ENCODE results near the gene TCP10L.
A peak's percentile ranks its signal among the peaks of the same experiment; 100 is the strongest.

TCP10L gene

DNA sequence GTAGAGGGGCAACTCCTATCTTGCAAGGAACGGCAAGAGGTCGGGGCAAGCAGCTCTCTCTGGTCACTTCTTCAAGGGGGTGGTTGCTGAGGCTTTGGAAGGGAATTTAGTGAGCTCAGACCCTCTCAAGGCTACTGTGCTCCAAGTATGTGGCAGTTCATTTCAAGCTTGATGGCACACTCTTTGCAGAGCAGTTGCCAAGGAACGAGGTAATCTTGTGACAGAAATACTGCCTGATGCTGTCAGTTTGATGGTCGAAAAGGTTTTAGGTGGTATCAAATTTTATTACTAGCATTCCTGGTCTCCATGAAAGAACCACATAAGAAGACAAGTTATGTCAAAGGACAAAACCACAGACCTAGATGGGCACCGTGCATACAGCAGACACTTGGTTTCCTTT lies 13.8 kb upstream of the TCP10L start:
- ChIA-PET CTCF (interaction anchor here (0.5 to 5.3 kb wide), 8 partner anchors 10 to 240 kb away, joined by 3 to 209 read pairs (median 4); partner anchors contain the start of gene CFAP298), POLR2A (interaction anchor here (1.4 kb wide), 1 partner anchor 13 kb away, joined by 5 read pairs; the partner anchor contains the start of gene CFAP298)
- H3K4me1 ChIP-seq (ENCODE audit: control insufficient read depth, insufficient read depth, low read length), result no peaks in the 10 kb centered on the region
- no peak overlapping the region for H3K4me3 ChIP-seq (ENCODE audit: low read depth, low read length)
- TF ChIP-seq GLIS1 (tag by site-specific recombination; IDR thresholded peaks at IDR 0.05), result 0 out of 2 replicates have a peak, but pooled peaks have one; percentile 11
- TF ChIP-seq ZSCAN16 (tag by site-specific recombination; IDR thresholded peaks at IDR 0.05), result no peak
- TF ChIP-seq ZNF366 (tag by site-specific recombination; conservative IDR thresholded peaks at IDR 0.05), result peak; percentile 50
- TF ChIP-seq GLI2 (tag by site-specific recombination; IDR thresholded peaks at IDR 0.05; ENCODE audit: borderline replicate concordance, low read depth), result no peak
- peak; percentile 77; the same call in 1 of the 2 replicates for TF ChIP-seq FEZF1 (tag by site-specific recombination; IDR thresholded peaks at IDR 0.05)
- TF ChIP-seq, protein P1, sequence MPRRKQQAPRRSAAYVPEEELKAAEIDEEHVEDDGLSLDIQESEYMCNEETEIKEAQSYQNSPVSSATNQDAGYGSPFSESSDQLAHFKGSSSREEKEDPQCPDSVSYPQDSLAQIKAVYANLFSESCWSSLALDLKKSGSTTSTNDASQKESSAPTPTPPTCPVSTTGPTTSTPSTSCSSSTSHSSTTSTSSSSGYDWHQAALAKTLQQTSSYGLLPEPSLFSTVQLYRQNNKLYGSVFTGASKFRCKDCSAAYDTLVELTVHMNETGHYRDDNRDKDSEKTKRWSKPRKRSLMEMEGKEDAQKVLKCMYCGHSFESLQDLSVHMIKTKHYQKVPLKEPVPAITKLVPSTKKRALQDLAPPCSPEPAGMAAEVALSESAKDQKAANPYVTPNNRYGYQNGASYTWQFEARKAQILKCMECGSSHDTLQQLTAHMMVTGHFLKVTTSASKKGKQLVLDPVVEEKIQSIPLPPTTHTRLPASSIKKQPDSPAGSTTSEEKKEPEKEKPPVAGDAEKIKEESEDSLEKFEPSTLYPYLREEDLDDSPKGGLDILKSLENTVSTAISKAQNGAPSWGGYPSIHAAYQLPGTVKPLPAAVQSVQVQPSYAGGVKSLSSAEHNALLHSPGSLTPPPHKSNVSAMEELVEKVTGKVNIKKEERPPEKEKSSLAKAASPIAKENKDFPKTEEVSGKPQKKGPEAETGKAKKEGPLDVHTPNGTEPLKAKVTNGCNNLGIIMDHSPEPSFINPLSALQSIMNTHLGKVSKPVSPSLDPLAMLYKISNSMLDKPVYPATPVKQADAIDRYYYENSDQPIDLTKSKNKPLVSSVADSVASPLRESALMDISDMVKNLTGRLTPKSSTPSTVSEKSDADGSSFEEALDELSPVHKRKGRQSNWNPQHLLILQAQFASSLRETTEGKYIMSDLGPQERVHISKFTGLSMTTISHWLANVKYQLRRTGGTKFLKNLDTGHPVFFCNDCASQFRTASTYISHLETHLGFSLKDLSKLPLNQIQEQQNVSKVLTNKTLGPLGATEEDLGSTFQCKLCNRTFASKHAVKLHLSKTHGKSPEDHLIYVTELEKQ (tag by site-specific recombination; IDR thresholded peaks at IDR 0.05; ENCODE audit: borderline replicate concordance), result peak; percentile 79; the same call in 1 of the 2 replicates
- TF ChIP-seq OSR2 (tag by site-specific recombination; IDR thresholded peaks at IDR 0.05), result peak; percentile 57
- peak; percentile 33; the same call in 1 of the 2 replicates for TF ChIP-seq ZNF394 (tag by site-specific recombination; IDR thresholded peaks at IDR 0.05; ENCODE audit: borderline replicate concordance)
- peak; percentile 42; the same call in 1 of the 2 replicates for TF ChIP-seq ZXDB (tag by site-specific recombination; IDR thresholded peaks at IDR 0.05)
- TF ChIP-seq ZNF629 (tag by site-specific recombination; IDR thresholded peaks at IDR 0.05), result peak; percentile 42; the same call in 1 of the 2 replicates
- 0 out of 2 replicates have a peak, but pooled peaks have one; percentile 31 for TF ChIP-seq ZBTB17 (tag by site-specific recombination; IDR thresholded peaks at IDR 0.05)
- no peak for TF ChIP-seq ZNF596 (tag by site-specific recombination; IDR thresholded peaks at IDR 0.05)
- H3K36me3 ChIP-seq (ENCODE audit: control insufficient read depth in 2 of 2, insufficient read depth in 1 of 2, low read length in 2 of 2), result peaks cover 25 to 57% of the 10 kb centered on the region in 2 experiments
- H3K27ac ChIP-seq (ENCODE audit: extremely low read depth, low read depth, low read length), result no peak overlapping the region
- H3K9me3 ChIP-seq (ENCODE audit: control insufficient read depth, insufficient read depth, low read depth, low read length), result no peaks in the 10 kb centered on the region

DNA sequence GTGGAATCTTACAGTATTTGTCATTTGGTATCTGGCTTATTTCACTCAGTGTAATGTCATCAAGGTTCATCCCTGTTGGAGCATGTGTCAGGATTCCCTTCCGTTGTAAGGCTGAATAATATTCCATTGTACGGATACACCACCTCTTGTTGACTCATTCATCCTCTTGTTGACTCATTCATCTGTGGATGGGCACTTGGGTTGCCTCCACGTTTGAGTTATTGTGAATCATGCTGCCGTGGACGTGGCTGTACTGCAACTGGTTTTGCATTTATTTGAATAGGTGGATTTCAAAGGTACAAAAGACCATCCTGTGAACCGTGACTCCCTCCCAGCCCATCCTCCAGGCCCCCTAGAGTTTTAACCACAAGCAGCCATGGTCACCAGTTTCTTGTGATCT lies 11.9 kb upstream of the TCP10L start:
- POLR2A ChIA-PET, result no interaction called here
- H3K27ac ChIP-seq (ENCODE audit: extremely low read depth, low read depth, low read length), result no peak overlapping the region
- CTCF ChIA-PET, result interaction anchor here (0.6 to 5.3 kb wide), 2 partner anchors 191 to 197 kb away, joined by 4 to 209 read pairs; no protein-coding TSS in a partner anchor

DNA sequence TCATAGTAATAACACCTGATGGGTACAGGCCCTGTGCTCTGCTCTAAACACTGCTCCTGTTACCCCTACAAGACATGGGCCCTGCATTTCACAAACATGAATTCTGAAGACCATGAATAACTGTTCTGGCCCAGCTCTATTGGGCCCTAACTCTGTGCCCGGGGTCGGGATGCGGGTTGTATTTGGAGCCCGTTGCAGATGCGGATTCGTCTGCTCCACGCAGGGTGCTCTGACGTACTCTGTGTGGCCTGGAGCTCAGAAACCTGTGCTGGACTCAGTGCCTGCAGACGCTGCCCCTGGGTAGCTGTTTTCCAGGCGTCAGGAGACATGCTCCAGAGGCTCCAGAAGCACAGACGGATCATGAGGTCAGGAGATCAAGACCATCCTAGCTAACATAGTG lies 10.1 kb upstream of the TCP10L start:
- peaks cover 6 to 28% of the 10 kb centered on the region in 2 experiments; a peak in 2 of 3 replicates for H3K36me3 ChIP-seq (ENCODE audit: control insufficient read depth in 2 of 2, insufficient read depth in 1 of 2, low read length in 2 of 2)
- no peak overlapping the region for H3K27ac ChIP-seq (ENCODE audit: extremely low read depth, low read depth, low read length)
- ChIA-PET POLR2A (no interaction called here), CTCF (interaction anchor here (0.6 to 2.5 kb wide), 3 partner anchors 26 to 731 kb away, joined by 3 to 12 read pairs (median 5); no protein-coding TSS in a partner anchor)
- H3K4me1 ChIP-seq (ENCODE audit: control insufficient read depth, insufficient read depth, low read length), result no peaks in the 10 kb centered on the region
- H3K9me3 ChIP-seq (ENCODE audit: control insufficient read depth, insufficient read depth, low read depth, low read length), result no peaks in the 10 kb centered on the region
- H3K4me3 ChIP-seq (ENCODE audit: low read depth, low read length), result no peak overlapping the region
- TF ChIP-seq ZNF768 (tag by site-specific recombination; IDR thresholded peaks at IDR 0.05) (no peak), ZBTB20 (tag by site-specific recombination; IDR thresholded peaks at IDR 0.05) (no peak), ZNF791 (tag by site-specific recombination; IDR thresholded peaks at IDR 0.05) (no peak), KLF9 (tag by site-specific recombination; IDR thresholded peaks at IDR 0.05; ENCODE audit: low read depth) (no peak), ZEB2 (tag by site-specific recombination; IDR thresholded peaks at IDR 0.05) (no peak), ZNF501 (tag by site-specific recombination; IDR thresholded peaks at IDR 0.05) (no peak), EGR2 (tag by site-specific recombination; IDR thresholded peaks at IDR 0.05; ENCODE audit: low read depth) (no peak)
- TF ChIP-seq, protein P2, sequence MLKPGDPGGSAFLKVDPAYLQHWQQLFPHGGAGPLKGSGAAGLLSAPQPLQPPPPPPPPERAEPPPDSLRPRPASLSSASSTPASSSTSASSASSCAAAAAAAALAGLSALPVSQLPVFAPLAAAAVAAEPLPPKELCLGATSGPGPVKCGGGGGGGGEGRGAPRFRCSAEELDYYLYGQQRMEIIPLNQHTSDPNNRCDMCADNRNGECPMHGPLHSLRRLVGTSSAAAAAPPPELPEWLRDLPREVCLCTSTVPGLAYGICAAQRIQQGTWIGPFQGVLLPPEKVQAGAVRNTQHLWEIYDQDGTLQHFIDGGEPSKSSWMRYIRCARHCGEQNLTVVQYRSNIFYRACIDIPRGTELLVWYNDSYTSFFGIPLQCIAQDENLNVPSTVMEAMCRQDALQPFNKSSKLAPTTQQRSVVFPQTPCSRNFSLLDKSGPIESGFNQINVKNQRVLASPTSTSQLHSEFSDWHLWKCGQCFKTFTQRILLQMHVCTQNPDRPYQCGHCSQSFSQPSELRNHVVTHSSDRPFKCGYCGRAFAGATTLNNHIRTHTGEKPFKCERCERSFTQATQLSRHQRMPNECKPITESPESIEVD (tag by site-specific recombination; IDR thresholded peaks at IDR 0.05), result no peak
- TF ChIP-seq, protein P3, sequence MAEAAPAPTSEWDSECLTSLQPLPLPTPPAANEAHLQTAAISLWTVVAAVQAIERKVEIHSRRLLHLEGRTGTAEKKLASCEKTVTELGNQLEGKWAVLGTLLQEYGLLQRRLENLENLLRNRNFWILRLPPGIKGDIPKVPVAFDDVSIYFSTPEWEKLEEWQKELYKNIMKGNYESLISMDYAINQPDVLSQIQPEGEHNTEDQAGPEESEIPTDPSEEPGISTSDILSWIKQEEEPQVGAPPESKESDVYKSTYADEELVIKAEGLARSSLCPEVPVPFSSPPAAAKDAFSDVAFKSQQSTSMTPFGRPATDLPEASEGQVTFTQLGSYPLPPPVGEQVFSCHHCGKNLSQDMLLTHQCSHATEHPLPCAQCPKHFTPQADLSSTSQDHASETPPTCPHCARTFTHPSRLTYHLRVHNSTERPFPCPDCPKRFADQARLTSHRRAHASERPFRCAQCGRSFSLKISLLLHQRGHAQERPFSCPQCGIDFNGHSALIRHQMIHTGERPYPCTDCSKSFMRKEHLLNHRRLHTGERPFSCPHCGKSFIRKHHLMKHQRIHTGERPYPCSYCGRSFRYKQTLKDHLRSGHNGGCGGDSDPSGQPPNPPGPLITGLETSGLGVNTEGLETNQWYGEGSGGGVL (tag by site-specific recombination; IDR thresholded peaks at IDR 0.05), result no peak

More for the DNA sequence above, 11.9 kb upstream of the TCP10L start:
- no peak for TF ChIP-seq ZNF624 (tag by site-specific recombination; IDR thresholded peaks at IDR 0.05)
- no peak for TF ChIP-seq ZNF701 (tag by site-specific recombination; IDR thresholded peaks at IDR 0.05)
- TF ChIP-seq ZNF133 (tag by site-specific recombination; IDR thresholded peaks at IDR 0.05), result no peak
- no peak for TF ChIP-seq KLF8 (tag by site-specific recombination; IDR thresholded peaks at IDR 0.05)
- TF ChIP-seq, protein P4, sequence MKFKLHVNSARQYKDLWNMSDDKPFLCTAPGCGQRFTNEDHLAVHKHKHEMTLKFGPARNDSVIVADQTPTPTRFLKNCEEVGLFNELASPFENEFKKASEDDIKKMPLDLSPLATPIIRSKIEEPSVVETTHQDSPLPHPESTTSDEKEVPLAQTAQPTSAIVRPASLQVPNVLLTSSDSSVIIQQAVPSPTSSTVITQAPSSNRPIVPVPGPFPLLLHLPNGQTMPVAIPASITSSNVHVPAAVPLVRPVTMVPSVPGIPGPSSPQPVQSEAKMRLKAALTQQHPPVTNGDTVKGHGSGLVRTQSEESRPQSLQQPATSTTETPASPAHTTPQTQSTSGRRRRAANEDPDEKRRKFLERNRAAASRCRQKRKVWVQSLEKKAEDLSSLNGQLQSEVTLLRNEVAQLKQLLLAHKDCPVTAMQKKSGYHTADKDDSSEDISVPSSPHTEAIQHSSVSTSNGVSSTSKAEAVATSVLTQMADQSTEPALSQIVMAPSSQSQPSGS (tag by site-specific recombination; IDR thresholded peaks at IDR 0.05; ENCODE audit: low read depth), result no peak
- no peak for TF ChIP-seq ZNF501 (tag by site-specific recombination; IDR thresholded peaks at IDR 0.05)
- Histone ChIP-seq H3K36me3 (ENCODE audit: control insufficient read depth in 2 of 2, insufficient read depth in 1 of 2, low read length in 2 of 2) (peaks cover 9 to 38% of the 10 kb centered on the region in 2 experiments; a peak in 2 of 3 replicates), H3K4me1 (ENCODE audit: control insufficient read depth, insufficient read depth, low read length) (no peaks in the 10 kb centered on the region), H3K9me3 (ENCODE audit: control insufficient read depth, insufficient read depth, low read depth, low read length) (no peaks in the 10 kb centered on the region), H3K4me3 (ENCODE audit: low read depth, low read length) (no peak overlapping the region)
